HG02759 (cell line): Measurements from ENCODE around the gene NAALAD2.
"Not testable (repeated sequence)": the region's sequence is repeated elsewhere in the genome, so short reads cannot be mapped to it uniquely, and the experiment has no call there.

Experiments used
- ATAC-seq: cut with Tn5 transposase; IDR thresholded peaks from one replicate; pipeline ENCODE4 v1.9.1; 2021; ENCODE audit warnings: mild to moderate bottlenecking, moderate library complexity; ENCODE audit not compliant: unreplicated experiment

The NAALAD2 gene

DNA sequence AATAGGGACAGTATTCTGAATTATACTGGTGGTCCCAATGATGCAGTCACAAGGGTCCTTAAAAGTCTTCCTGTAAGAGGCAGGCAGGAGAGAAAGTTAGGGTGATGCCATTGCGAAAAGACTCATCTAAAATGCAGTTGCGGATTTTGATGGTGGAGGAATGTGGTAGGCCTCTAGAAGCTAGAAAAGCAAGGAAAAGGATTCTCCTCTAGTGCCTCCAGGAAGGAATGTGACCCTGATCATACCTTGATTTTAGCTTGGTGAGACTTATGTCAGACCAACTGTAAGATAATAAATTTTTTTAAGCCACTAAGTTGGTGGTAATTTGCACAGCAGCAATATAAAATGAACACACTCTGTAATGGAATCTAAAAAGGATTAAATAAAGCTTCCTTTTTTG lies 54.5 kb downstream of the NAALAD2 start:
- no peak for ATAC-seq

- ATAC-seq, result no peak
Measured at GRCh38 chr11:90192869-90193582, 58.6 kb downstream of the NAALAD2 start.

DNA sequence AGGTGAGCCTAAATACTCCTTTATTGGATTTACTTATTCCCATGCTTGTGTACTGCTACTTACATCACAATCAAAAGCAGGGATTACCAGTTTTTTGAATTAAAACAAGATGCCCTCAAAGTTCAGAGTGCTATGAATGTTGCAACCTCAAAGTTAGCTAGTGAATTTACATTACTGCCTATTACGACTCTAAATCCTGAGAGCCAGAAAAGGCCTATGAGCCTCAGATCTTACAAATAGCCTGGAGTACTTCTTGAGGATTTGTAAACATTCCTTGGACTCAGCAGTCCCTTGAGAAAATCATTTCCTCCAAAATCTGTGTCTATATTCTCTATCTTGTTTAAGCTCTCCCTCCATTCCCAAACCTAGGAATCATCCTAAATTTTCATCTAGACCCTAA lies 62.9 kb downstream of the NAALAD2 start:
- ATAC-seq, result no peak

GRCh38 chr11:90202342-90202741 lies 67.9 kb downstream of the NAALAD2 start:
- no peak for ATAC-seq

GRCh38 chr11:90204407-90204806 lies 69.9 kb downstream of the NAALAD2 start:
- no peak for ATAC-seq

- ATAC-seq, result peak; percentile 83
Measured at GRCh38 chr11:90204832-90205646, 70.6 kb downstream of the NAALAD2 start.

DNA sequence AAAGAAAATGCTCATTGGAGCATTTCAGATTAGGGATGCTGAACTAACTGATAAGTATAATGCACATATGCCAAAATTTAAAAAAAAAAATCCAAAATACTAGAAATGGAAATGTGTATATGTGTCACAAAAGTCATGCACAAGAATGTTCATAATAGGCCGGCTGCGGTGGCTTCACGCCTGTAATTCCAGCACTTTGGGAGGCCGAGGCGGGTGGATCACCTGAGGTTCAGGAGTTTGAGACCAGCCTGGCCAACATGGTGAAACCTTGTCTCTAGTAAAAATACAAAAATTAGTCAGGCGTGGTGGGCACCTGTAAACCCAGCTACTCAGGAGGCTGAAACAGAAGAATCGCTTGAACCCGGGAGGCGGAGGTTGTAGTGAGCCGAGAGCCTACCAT lies 73.5 kb downstream of the NAALAD2 start:
- not testable (repeated sequence) for ATAC-seq

DNA sequence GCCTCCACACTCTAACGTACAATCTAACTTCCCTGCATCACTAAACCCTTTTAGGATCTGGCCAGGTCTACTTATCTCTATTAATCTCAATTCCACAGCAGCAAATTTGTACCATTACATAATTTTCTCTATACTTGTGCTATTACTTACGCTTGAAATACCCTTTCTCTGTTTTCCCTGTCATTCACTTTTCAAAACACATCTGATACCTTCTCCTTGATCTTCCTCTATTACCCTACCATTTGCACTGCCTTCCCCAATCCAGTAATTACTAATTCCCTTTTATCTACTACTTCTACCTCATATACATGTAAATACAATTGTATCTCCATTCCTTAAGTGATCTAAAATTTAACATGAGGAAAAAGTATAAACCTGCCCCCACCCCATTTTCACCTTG lies 74.4 kb downstream of the NAALAD2 start:
- no peak for ATAC-seq

- no peak for ATAC-seq
Measured at GRCh38 chr11:90213322-90213721, 78.9 kb downstream of the NAALAD2 start.

GRCh38 chr11:90216611-90217010 lies 82.1 kb downstream of the NAALAD2 start:
- ATAC-seq, result no peak

DNA sequence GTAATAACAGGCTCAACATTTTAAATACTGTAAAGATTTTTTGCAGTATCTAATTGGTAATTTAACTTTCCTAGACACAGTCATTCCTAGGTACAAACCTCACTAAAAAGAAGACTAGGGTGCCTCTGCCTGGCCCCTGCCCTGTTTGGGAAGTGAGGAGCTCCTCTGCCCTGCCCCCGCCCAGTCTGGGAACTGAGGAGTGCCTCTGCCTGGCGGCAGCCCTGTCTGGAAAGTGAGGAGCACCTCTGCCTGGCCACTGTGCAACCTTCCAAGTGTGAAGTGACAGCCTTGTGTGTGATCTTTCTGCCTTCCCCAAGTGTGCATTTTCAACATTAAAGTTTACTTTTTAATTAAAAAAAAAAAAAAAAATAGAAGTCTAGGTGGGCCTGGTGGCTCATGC lies 84.1 kb downstream of the NAALAD2 start:
- no peak for ATAC-seq

DNA sequence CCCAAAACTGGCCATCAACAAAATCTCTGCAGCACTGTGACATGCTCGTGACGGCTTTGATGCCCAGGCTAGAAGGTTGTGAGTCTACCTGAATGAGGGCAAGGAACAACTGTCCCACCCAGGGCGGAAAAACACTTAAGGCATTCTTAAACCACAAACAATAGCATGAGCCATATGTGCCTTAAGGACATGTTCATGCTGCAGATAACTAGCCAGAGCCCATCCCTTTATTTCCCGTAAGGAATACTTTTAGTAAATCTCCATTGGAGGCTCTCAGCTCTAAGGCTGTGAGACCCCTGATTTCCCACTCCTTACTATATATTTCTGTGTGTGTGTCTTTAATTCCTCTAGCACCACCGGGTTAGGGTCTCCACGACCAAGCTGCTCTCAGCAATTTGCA lies 85.0 kb downstream of the NAALAD2 start:
- no peak for ATAC-seq

DNA sequence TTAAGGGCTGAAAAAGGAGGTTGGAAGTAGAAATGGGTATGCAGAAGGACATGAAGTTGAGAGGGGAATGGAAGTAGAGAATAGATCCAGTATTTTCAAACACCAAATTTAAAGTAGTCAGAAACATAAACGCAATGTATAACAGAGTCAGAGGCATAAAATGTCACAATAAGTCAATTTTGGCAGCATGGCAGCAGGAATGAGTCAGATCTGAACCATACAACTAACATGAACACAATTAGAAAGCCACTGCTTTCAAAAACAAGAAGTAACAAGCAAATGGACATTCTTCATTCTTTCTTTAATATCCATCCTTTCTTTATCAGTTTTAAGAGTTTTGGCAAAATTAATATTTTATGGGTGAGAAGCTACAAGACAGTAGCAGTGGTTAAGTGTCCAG lies 85.9 kb downstream of the NAALAD2 start:
- no peak for ATAC-seq

- no peak for ATAC-seq
Measured at GRCh38 chr11:90221803-90222458, 87.5 kb downstream of the NAALAD2 start.

DNA sequence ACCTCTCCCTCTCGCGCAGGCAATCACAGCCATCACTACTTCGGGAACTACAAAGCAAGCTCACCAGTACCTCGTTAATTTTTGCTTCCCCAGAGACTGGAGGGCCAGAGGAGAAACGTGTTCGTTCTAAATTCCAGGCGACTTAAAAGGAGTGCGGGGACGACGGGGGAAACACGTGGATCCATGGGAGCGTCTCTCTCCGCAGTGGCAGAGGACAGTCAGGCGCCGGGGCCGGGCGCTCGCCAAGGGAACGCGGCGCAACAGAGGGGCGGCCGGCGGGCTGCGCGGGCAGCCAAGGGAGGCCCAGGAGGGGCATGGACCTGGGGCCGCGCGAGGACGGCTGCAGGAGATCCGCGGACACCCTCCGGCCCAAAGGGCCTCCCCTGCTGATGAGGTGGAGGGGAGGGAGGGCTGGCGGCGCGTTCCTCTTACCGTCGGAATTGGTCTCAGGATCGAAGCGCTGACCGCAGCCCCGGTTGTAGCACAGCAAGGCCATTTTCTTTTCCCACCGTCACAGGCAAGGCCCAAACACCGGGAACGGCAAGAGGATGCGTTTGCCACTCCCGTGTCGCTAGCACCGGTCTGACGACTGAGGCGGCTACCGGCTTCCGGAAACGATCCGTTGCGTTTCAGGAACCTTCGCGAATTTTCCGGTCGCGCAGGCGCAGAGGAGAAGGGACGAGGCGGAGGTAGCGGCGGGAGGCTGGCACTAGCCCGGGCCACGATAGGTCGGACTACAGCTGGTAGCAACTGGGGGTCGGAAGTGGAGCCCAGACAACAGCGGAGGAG lies 88.2 kb downstream of the NAALAD2 start, which contains the start of gene CHORDC1:
Gene CHORDC1 (minus strand): TSS at position 591 of the 789 bp plus-strand sequence. CDS start 95 bp downstream, at position 496.
- peak; percentile 92 for ATAC-seq

- peak; percentile 58 for ATAC-seq
Measured at GRCh38 chr11:90223248-90223585, 88.8 kb downstream of the NAALAD2 start.

GRCh38 chr11:90228056-90228455 lies 93.6 kb downstream of the NAALAD2 start:
- ATAC-seq, result no peak

DNA sequence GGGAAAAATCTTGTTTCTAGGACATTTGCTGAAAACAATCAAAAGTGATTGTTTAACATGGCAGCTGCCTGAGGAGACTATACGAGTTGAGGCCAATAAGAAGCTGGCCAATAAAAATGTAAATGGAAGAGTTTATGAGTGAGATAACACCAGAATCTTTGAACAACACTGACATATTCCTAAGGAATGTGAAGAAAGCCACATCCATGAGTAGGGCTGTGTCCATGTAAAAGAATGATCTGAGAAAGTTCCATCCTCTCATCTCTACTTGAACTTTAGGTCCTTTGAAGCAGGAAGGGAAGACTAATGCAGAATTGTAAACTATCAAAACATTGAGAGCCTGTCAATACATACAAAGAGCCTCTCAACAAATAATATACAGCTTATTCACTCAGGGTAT lies 95.3 kb downstream of the NAALAD2 start:
- no peak for ATAC-seq

- no peak for ATAC-seq
Measured at GRCh38 chr11:90234977-90235376, 100.5 kb downstream of the NAALAD2 start.

GRCh38 chr11:90235526-90235925 lies 101.1 kb downstream of the NAALAD2 start:
- ATAC-seq, result no peak

DNA sequence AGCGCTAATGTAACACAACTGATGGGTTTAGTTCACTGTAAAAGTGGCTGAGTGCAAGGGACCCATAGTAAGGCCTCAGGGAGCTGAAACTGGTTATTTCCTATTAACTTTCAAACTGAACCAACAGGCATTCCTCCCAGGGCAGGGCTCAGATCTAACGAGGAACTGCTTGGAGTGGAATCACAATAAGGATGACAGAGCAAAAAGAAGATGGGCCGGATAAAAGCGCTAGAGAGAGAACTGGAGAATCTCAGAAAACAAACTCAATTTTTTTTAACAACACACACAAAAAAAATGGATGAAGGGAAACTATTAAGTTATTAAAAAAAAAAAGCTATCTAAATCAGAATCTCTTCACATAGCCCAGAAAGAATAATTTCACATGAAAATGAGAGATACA lies 102.5 kb downstream of the NAALAD2 start:
- no peak for ATAC-seq
